ENCODE results near the gene ANKLE1.

The ANKLE1 gene

GRCh38 chr19:17309198-17309964, 27.7 kb downstream of the ANKLE1 start, which contains the start of gene DDA1:
DDA1 (plus strand) TSS chr19:17309563; CDS start chr19:17309655, 92 bp downstream.
- peak; percentile 99 for DNase-seq

GRCh38 chr19:17309965-17310461, 28.3 kb downstream of the ANKLE1 start:
- no peak for DNase-seq

GRCh38 chr19:17311455-17312188, 29.9 kb downstream of the ANKLE1 start:
- no peak for DNase-seq

GRCh38 chr19:17312189-17313113, 30.8 kb downstream of the ANKLE1 start:
- no peak for DNase-seq

- DNase-seq, result no peak
Observed at GRCh38 chr19:17314007-17314593, 32.4 kb downstream of the ANKLE1 start.

GRCh38 chr19:17318966-17319365, 37.3 kb downstream of the ANKLE1 start:
- DNase-seq, result no peak

- no peak for DNase-seq
Observed at GRCh38 chr19:17319473-17320238, 38.0 kb downstream of the ANKLE1 start.

- DNase-seq, result no peak
Observed at GRCh38 chr19:17320435-17320834, 38.7 kb downstream of the ANKLE1 start.

GRCh38 chr19:17321655-17322489, 40.2 kb downstream of the ANKLE1 start:
- DNase-seq, result no peak

GRCh38 chr19:17322854-17323253, 41.2 kb downstream of the ANKLE1 start:
- no peak for DNase-seq

- no peak for DNase-seq
Observed at GRCh38 chr19:17323300-17323963, 41.7 kb downstream of the ANKLE1 start.

- no peak for DNase-seq
Observed at GRCh38 chr19:17323964-17324332, 42.2 kb downstream of the ANKLE1 start.

- DNase-seq, result no peak
Observed at GRCh38 chr19:17324357-17325114, 42.8 kb downstream of the ANKLE1 start.

- DNase-seq, result no peak
Observed at GRCh38 chr19:17325133-17325532, 43.4 kb downstream of the ANKLE1 start.

- no peak for DNase-seq
Observed at GRCh38 chr19:17325881-17326594, 44.3 kb downstream of the ANKLE1 start.

- no peak for DNase-seq
Observed at GRCh38 chr19:17326595-17326966, 44.9 kb downstream of the ANKLE1 start.

- no peak for DNase-seq
Observed at GRCh38 chr19:17327068-17327653, 45.5 kb downstream of the ANKLE1 start.
